UCSD-AML1 (cell line): ENCODE measurements around the gene CMTM8.

Experiments
- DNase-seq: peaks from one replicate; lab custom pipeline; 2025; ENCODE audit not compliant: unreplicated experiment; lab: John Stamatoyannopoulos, UW

Gene CMTM8

GRCh38 chr3:32405711-32406323 lies 167.3 kb downstream of the CMTM8 start:
- no peak for DNase-seq

DNA sequence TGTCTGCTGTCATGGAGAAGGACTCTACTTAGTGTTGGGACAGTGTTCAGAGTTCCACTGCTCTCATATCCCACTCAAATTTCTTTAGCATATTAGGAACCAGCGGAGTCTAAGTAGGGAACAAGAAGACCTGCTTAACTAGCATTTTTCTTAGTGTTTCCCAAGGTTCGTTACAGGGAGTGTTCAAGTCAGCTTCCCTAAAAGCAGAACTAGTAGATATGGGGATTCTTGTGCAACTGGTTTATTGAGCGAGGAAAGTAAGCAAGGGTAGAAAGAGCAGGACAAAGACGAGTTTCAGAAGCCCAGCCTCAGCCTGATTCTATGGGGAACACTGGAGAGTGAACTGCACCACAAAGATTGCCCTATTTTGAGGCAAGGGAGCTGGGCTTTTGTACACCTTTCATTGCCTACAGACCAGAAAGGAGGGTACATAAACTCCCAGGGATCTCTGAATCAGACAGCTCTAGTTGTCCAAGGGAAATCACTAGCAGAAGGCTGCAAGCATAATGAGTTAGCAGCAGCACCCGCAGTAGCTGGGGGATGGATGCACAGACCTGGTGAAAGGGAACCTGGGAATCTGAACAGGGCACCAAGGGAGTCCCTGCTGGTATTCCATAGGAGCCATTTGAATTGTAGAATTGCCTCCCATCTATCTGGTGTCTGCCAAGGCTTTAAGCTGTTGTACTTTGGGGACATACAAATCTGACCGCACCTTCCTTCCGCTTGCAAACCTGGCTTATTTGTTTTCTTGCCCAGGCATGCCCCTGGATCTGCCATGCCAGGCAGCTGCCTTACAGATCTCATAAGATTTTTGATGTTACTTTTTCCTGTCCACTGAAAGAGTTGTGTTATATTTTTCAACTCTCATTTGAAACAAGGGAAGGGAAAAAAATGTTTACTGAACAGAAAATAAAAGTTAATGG lies 168.3 kb downstream of the CMTM8 start:
- DNase-seq = peak; percentile 34

DNA sequence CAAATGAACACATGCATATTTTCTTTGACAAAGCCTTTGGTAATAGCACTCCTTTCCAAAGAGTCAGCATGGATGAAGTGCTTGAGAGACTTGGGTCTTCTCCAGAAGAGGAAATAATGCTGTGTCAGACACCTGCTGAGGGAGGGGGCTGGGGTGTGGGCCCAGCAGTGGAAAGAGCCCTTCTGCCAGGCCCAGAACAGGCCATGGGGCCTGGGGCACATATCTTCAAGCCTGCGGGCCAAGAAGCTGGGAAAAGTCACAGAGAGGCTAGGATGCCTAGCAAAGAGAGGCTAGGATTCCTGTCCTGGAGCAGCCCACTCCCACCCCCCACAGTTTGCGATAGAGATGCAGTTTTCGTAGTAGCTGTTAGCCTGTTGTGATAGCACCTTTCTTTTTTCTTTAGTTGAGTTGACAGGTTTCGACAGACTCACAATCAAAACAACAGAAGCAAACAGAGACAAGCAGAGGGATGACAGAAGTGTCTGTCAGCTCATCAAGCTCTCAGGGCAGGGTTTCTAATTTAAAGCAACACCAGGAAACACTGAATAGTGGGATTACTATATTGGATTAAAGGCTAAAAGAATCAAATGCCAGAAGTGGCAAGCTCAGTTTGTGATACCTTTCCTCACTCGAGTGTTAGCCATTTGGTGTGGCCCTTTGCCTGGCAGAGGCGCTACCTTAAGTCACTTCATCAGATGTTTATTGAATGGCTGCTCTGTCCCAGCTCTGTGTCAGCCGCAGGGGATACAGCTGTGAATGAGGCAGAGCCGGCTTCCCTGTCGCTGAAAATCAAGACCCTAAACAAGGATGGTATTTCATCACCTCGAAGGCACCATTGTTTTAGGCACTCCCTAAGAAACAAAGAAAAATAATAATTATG lies 172.1 kb downstream of the CMTM8 start:
- no peak for DNase-seq

DNA sequence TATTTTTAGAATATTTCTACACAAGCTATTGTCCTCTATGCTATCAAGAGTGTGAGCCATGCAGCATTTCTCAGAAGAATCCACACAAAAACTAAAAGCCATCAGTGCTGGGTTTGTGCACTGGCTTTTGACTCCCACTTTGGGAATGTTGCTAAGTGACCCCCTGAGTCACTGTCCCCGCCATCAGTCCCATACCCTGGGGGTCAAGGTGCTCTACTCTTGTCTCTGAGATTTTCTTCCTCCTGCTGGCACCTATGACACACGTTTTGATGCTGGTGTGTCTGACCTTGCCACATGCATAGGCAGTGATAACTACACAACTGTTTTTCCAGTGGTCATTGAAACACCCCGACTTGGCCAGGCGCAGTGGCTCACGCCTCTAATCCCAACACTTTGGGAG lies 173.0 kb downstream of the CMTM8 start:
- no peak for DNase-seq

DNA sequence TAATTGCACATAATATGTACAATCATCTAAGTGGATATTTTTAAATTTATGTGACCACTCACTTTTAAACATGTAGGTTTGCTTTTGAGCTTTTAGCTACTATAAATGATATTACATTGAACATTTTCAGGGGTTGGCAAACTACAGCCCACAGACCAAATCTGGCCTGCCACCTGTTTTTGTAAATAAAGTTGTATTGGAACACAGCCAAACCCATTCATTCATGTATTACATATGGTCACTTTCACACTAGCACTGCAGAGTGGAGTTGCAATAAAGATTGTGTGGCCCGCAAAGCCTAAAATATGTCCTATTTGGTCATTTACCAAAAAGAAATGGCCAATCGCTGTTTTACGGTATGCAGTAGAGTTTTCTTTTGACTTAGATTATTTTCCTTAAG lies 174.4 kb downstream of the CMTM8 start:
- no peak for DNase-seq

DNA sequence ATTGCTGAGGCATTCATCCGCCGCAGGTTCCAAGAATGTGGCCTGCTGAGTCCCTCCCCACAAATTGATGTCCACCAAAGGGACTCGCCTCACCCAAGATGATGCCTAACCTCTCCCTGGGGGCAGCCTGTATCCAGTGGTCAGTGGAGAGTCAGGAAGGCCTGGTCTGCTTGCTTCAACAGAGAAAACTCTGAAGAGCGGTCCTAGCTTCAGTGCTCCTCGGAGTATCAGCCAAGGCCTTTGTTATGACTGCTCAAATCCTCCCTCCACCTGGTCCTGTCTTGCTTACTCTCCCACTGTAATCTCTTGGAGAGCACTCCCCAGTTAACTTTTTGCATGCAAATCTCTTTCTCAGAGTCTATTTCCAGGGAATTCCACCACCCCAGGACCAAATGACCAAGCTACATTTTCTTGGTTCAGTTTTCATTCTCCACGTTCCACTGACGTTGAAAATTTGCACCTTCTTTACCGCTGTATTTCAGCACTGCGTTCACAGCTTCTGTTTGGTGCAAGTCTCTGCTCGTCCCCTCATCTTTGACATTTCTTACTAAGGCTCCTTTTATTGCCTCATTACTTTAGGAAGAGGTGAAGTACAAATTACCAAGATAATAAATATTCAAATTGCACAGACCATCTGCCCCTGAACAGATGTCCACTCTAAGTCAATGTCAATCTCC lies 175.5 kb downstream of the CMTM8 start:
- no peak for DNase-seq

DNA sequence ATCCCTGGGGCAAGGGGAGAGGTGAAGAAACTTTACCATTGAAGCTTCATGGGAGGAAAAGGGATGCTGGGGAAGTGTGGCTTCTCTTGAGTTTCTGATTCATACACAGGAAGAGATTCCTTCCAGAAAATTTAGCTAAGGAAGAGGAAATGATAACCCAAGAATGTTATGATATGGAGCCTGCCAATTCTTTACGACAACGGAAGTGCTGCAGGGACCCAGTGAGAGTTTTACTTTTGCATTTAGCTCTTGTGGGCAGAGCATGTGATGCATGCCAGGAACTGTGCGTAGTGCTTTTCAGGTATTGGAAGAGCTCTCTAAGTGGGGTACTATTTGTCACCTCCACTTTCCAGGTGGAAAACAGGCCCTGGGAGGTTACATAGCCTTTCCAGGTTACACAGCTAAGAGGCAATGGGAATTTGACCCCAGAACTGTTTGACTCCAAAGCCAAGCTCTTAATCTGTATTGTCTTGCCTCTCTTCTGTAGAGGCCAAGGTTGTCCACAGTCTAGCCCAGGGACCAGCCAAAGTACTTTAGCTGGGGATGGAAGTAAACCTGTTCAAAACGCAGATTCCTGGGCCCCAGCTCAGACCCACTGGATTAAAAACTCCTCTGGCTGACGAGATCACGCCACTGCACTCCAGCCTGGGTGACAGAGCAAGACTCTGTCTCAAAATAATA lies 176.2 kb downstream of the CMTM8 start:
- peak; percentile 22 for DNase-seq

GRCh38 chr3:32419742-32420125 lies 181.3 kb downstream of the CMTM8 start:
- no peak for DNase-seq
